Astrocyte of the spinal cord (primary cell): ENCODE data around the gene SPINK5.

Experiments
- DNase-seq: peaks from one replicate; pipeline ENCODE4 v3.0.0; 2011; ENCODE audit warnings: low read depth, low spot score
- H3K4me3 ChIP-seq: 2 replicates; pipeline ENCODE4 v1.5.1; 2011; ENCODE audit warnings: low read depth, mild to moderate bottlenecking, low read length, moderate library complexity
- in situ Hi-C: cut with HindIII; loops from 2 replicates; pipeline ENCODE4 v1.10.0; 2017; ENCODE audit warnings: low sequenced_read_pairs
- TF ChIP-seq, protein P1 (sequence below): IDR thresholded peaks from 2 replicates; pipeline ENCODE4 v1.5.1; 2012; ENCODE audit warnings: low read depth, mild to moderate bottlenecking, low read length, inconsistent platforms

Gene SPINK5

GRCh38 chr5:148179234-148179824 is 115.5 kb downstream of the SPINK5 start:
- H3K4me3 ChIP-seq = no peak overlapping the region
- peak; percentile 69 for DNase-seq
- in situ Hi-C loops = no loop called here
- TF ChIP-seq, protein P1, sequence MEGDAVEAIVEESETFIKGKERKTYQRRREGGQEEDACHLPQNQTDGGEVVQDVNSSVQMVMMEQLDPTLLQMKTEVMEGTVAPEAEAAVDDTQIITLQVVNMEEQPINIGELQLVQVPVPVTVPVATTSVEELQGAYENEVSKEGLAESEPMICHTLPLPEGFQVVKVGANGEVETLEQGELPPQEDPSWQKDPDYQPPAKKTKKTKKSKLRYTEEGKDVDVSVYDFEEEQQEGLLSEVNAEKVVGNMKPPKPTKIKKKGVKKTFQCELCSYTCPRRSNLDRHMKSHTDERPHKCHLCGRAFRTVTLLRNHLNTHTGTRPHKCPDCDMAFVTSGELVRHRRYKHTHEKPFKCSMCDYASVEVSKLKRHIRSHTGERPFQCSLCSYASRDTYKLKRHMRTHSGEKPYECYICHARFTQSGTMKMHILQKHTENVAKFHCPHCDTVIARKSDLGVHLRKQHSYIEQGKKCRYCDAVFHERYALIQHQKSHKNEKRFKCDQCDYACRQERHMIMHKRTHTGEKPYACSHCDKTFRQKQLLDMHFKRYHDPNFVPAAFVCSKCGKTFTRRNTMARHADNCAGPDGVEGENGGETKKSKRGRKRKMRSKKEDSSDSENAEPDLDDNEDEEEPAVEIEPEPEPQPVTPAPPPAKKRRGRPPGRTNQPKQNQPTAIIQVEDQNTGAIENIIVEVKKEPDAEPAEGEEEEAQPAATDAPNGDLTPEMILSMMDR = peak; percentile 72

DNA sequence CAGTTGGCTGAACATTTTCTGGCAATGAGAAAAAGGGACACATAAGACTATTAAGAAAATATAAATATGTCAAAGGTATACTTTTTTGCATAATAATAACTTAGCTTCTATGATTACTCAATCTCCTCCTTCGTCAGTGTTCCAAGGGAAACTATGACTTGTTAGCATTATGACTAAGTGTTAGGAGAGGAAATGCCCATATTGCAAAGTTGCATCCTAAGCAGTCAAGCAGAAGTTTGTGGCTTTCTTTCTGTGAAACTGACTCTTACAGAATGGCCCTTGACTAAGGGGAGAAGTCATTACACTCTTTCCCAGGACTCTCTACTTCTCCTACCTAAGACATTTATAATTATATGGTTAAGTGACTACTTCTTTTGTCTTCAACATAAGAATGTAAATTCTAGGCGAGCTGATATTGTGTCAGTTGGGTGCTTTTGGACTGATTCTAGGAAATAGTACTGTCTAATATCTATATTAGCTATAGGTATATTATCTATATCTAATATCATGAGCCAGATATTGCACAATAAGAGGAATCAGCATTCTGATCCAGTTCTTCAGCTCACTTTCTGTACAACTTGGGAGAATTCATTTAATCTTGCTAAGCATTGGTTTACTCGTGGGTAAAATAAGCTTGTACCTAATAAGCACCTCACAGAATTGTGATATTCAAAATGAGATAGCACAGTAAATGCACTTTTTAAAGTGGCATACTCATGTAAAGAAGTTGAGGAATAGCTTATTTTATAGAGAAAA is 122.6 kb downstream of the SPINK5 start:
- TF ChIP-seq, protein P1 = no peak
- H3K4me3 ChIP-seq = no peak overlapping the region
- in situ Hi-C loops = no loop called here
- DNase-seq = peak; percentile 83
